GM10248 (cell line): Measurements from ENCODE around the gene SDS.

Experiments used
- CTCF ChIA-PET: fragments of 300-600 bp; sonication (Branson Sonifier 250); formaldehyde crosslinking; extraction: SDS; loops from one replicate; lab custom pipeline; 2021; ENCODE audit warnings: antibody characterized with exemption; lab: Yijun Ruan, JAX
- POLR2A ChIA-PET: fragments of 350-650 bp; sonication (Branson Sonifier 250); formaldehyde crosslinking; extraction: SDS; loops from one replicate; lab custom pipeline; 2020; ENCODE audit warnings: antibody characterized with exemption; lab: Yijun Ruan, JAX
- DNase-seq: peaks from one replicate; pipeline ENCODE4 v3.0.0; 2012; ENCODE audit errors: extremely low spot score
- TF ChIP-seq, protein P1 (sequence below): IDR thresholded peaks from 2 replicates; pipeline ENCODE4 v1.5.1; 2012; ENCODE audit warnings: mild to moderate bottlenecking, low read depth; ENCODE audit errors: extremely low read depth, missing control alignments, control extremely low read depth

Gene SDS

DNA sequence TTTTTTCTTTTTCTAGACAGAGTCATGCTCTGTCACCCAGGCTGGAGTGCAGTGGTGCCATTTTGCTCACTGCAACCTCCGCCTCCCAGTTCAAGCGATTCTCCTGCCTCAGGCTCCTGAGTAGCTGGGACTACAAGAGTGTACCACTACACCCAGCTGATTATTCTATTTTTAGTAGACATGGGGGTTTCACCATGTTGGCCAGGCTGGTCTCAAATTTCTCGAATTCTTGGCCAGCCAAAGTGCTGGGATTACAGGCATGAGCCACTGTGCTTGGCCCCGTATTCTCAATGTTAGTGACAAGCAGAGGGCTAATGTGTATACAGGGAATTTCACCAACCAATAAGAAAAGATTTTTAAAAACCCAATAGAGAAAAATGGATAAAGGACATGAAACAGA, 36.9 kb downstream of the SDS start:
- TF ChIP-seq, protein P1, sequence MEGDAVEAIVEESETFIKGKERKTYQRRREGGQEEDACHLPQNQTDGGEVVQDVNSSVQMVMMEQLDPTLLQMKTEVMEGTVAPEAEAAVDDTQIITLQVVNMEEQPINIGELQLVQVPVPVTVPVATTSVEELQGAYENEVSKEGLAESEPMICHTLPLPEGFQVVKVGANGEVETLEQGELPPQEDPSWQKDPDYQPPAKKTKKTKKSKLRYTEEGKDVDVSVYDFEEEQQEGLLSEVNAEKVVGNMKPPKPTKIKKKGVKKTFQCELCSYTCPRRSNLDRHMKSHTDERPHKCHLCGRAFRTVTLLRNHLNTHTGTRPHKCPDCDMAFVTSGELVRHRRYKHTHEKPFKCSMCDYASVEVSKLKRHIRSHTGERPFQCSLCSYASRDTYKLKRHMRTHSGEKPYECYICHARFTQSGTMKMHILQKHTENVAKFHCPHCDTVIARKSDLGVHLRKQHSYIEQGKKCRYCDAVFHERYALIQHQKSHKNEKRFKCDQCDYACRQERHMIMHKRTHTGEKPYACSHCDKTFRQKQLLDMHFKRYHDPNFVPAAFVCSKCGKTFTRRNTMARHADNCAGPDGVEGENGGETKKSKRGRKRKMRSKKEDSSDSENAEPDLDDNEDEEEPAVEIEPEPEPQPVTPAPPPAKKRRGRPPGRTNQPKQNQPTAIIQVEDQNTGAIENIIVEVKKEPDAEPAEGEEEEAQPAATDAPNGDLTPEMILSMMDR, result no peak
- POLR2A ChIA-PET, result interaction anchor here (0.6 to 0.7 kb wide), 2 partner anchors 144 to 181 kb away, joined by 4 to 5 read pairs; partner anchors contain the start of genes DDX54 and RITA1
- no peak for DNase-seq
- CTCF ChIA-PET, result no interaction called here

DNA sequence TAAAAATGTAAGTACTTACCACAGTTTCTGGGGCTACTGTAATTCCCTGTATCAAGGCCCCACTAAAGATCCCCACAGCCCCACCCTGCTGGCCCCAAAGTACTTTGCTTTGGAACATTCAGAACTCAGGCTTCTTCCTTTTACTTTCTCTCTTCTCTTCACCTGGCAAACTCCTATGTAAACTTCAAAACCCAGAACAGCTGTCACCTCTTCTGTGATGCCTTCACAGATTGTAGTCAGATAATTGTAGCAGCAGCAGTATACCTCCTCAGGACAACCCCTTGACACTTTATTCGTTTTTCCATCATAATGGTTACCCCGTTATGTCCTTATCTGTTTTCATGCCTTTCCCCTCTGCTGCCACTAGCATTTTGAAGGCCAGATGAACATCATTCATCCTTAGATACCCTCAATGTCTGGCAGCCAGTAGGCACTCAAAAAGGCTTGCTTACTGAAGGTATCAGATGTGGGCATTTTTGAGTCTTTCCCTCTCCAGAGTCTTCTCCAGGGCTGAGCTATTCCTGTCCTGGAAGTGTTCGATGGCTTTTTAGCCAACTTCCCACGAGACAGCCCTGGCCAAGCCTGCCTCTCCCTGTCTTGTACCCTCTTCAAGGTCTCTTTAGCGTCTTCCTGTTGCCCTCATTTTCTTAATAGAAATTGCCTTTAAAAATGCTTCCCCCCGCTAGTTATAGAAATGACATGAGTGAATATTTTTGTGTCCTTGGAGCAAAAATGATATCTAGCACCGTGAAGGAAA, 37.9 kb downstream of the SDS start:
- TF ChIP-seq, protein P1, result no peak
- ChIA-PET POLR2A (no interaction called here), CTCF (no interaction called here)
- no peak for DNase-seq

DNA sequence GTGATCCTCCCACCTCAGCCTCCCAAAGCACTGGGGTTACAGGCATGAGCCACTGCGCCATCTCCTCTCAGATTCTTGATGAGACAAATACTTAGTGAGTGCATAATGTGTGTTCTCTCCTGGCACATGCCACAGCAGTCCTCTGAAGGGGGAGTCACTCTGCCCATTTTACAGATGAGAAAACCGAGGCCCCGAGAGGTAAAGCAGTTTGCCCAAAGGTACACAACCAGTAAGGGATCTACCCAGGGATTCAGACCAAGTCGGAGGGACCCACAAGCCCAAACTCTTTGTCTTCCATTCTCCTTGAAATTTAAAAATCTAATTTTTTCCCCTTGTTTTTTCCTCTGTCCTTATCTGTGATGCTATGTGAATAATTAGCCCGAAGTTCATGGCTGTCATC, 39.0 kb downstream of the SDS start:
- ChIA-PET CTCF (interaction anchor here (1.2 kb wide), 1 partner anchor 20 kb away, joined by 3 read pairs; no protein-coding TSS in a partner anchor), POLR2A (no interaction called here)
- TF ChIP-seq, protein P1, result no peak
- DNase-seq, result no peak

DNA sequence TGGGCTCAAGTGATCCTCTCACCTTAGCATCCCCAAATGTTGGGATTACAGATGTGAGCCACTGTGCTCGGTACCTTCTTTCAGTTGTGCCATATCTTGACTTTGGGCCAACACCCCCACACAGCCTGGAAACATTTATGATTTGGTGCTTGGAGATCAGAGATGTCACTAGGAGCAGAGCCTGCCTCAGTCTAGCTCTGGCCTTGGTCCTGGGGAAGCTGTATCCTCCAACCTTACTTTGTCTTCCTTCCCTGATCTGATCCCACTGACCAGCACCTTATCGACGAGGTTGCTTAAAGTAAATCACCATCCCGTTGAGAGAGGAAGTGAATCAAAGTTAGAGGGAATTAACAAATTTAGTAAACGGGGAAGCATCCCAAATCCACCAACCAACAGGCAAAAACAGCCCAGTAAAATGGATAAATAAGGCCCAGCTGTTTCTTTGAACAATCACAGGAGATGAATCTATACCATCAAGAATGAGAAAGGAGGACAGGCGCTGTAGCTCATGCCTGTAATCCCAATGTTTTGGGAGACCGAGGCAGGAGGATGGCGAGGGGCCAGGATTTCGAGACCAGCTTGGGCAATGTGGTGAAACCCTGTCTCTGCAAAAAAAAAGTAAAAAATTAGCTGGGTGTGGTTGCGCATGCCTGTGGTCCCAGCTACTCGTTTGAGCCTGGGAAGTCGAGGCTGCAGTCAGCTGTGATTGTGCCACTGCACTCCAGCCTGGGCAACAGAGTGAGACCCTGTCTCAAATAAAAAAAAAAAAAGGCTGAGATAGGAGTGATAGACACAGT, 41.9 kb downstream of the SDS start:
- TF ChIP-seq, protein P1, result no peak
- ChIA-PET POLR2A (interaction anchor here (0.7 kb wide), 1 partner anchor 27 kb away, joined by 5 read pairs; the partner anchor contains the start of gene SLC8B1), CTCF (no interaction called here)
- no peak for DNase-seq

DNA sequence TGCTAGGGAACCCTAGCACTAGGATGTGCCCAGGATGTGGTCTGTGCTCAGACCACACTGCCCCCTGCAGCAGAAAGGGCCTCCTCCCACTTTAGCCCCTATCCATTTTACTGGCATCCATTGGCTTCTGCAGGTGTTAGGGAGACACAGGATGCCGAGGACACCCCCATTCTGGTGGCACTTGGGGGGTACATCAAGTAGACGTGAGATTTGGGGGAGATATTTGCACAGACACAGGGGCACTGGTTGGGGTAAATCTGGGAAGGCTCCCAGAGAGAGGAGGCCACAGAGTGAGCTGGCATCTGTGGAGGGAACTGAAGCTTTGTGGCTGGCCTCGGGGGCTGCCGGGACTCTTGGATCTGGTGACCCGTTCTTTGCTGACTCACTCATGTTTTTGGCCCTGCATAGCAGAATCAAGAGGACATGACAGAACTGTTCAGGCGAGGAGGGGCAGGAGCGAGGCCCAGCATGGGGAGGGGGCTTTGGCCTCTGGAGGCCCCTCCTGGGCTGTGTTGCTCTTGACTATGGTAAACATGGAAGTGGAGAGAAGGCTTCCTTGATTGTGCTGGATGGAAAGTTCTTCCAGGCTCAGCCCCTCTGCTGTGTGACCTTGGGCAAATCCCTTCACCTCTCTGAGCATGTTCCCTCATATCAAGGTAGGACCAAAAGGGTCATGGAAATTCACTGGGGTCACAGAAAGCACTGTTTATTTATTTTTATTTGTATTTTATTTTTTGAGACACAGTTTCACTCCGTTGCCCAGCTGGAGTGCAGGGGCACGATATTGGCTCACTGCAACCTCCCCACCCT, 43.5 kb downstream of the SDS start:
- CTCF ChIA-PET, result interaction anchor here (1.0 to 1.1 kb wide), 2 partner anchors 10 to 11 kb away, joined by 3 read pairs; no protein-coding TSS in a partner anchor
- POLR2A ChIA-PET, result no interaction called here
- TF ChIP-seq, protein P1, result no peak
- DNase-seq, result no peak
